Ovary (tissue), 9 donors: ENCODE results near the gene KRTAP6-3. TPM values are rescaled to one million over a fixed set of nuclear protein-coding genes. Genes with fewer than 3 reads are reported as not detected.

Source experiments
- DNase-seq, 5 donors: peaks; one replicate each; pipeline ENCODE4 v3.0.0-alpha.2; 2019 to 2020
- H3K27ac ChIP-seq, 2 donors: fragments of 200-600 bp; one replicate each; pipeline versions ENCODE4 v1.5.1 to v1.8.0; 2019 to 2022
- H3K27me3 ChIP-seq: fragments of 200-600 bp; one replicate; pipeline ENCODE4 v1.8.0; 2022
- H3K36me3 ChIP-seq: fragments of 200-600 bp; sonication (generic); one replicate; pipeline ENCODE4 v1.5.1; 2019
- H3K4me1 ChIP-seq: one replicate; pipeline ENCODE4 v1.8.1; 2013; ENCODE audit warnings: mild to moderate bottlenecking, moderate library complexity; ENCODE audit not compliant: insufficient read depth
- H3K4me3 ChIP-seq: fragments of 200-600 bp; sonication (generic); one replicate; pipeline ENCODE4 v1.5.1; 2017
- H3K9me3 ChIP-seq, 2 donors: fragments of 200-600 bp in 1 of 2; sonication (generic) in 1 of 2; one replicate each; pipeline versions ENCODE4 v1.5.1 to v1.8.1; 2013 to 2019; ENCODE audit warnings: mild to moderate bottlenecking in 1 of 2, moderate library complexity in 1 of 2
- CTCF ChIP-seq, 3 donors: fragments of 450-650 bp in 2 of 3; fragments of 200-600 bp in 1 of 3; IDR thresholded peaks; one replicate each; pipeline versions ENCODE4 v1.5.1 to v1.8.0; 2016 to 2022; ENCODE audit warnings: antibody characterized with exemption in 3 of 3, mild to moderate bottlenecking in 1 of 3
- EP300 ChIP-seq: sonication (generic); formaldehyde crosslinking; IDR thresholded peaks from one replicate; pipeline ENCODE4 v1.6.1; 2017; ENCODE audit warnings: antibody characterized with exemption
- POLR2A ChIP-seq: fragments of 450-650 bp; IDR thresholded peaks from one replicate; pipeline ENCODE4 v1.6.1; 2017; ENCODE audit warnings: antibody characterized with exemption, mild to moderate bottlenecking, moderate library complexity
- whole genome bisulfite sequencing, 3 donors: extraction: QIAGEN DNeasy Blood & Tissue Kit in 1 of 3; methylation state at CpG; one replicate each; pipeline versions ENCODE4 v1.1.5 to v1.1.7; 2013 to 2017; 5-methylcytosine and 5-hydroxymethylcytosine counted together
- intact Hi-C, 4 donors: fragments of 100-400 bp; cut with DNase I; formaldehyde crosslinking; loops; one replicate each; pipeline versions ENCODE4 v1.11.0 to v1.15.1; 2022 to 2023
- polyA plus RNA-seq, 2 donors: library from polyadenylated mRNA; stranded (reverse); fragments of 200-250 nt in 1 of 2; fragments of 350-450 nt in 1 of 2; fragmentation: Illumina TruSeq in 1 of 2; extraction: RNeasy Lipid Tissue Mini Kit (QIAGEN cat#74804) in 1 of 2; gene quantifications; one replicate each; pipeline ENCODE4 v1.2.3, GENCODE V29; 2013 to 2014
- total RNA-seq, 7 donors: library from RNA; depleted of rRNA in 2 of 7; stranded (reverse); fragments of >200 nt in 2 of 7; fragmentation: NEBNext Ultra II Directional in 3 of 7; extraction: Animal tissue kit (Norgen Biotek cat#: 25700) in 3 of 7; gene quantifications; one replicate each; pipeline versions ENCODE4 v1.1.0 to v1.2.4, GENCODE V29; 2016 to 2023
- donor health status: DM: no; HTN: no; CAD: no; lungs with moderate emphysema.
- donor health status: DM: no; HTN: no; CAD: no.
- donor health status: Bipolar disorder and iron deficiency.
- donor health status: DM: yes; HTN: yes; CAD: no.
- donor health status: DM: no; HTN: no; CAD: no.
- donor health status: DM: yes; HTN: yes; CAD: no.

KRTAP6-3 gene
- total and polyA plus RNA-seq, 9 donors = not detected

- no peaks in the 10 kb centered on the region for H3K9me3 ChIP-seq
- no peak for TF ChIP-seq POLR2A
- TF ChIP-seq CTCF (IDR thresholded peaks at IDR 0.05) = no peak
- no peak for TF ChIP-seq EP300
- no peaks in the 10 kb centered on the region for H3K4me1 ChIP-seq
- no peaks in the 10 kb centered on the region for H3K27me3 ChIP-seq
- no peak overlapping the region for H3K4me3 ChIP-seq
- no peaks in the 10 kb centered on the region for H3K36me3 ChIP-seq
- H3K27ac ChIP-seq = no peak overlapping the region
- intact Hi-C loops = no loop called here
- no peak for DNase-seq
Measured at GRCh38 chr21:30615199-30615598, 23.0 kb downstream of the KRTAP6-3 start.

GRCh38 chr21:30616125-30616524 is 23.9 kb downstream of the KRTAP6-3 start, which contains the start of gene KRTAP20-1:
Gene KRTAP20-1 (plus strand): TSS chr21:30616425. CDS start chr21:30616455, 30 bp downstream.
- no peak within 1 kb of the TSS for H3K4me3 ChIP-seq
- no peaks in the 10 kb centered on the region for H3K27me3 ChIP-seq
- TF ChIP-seq EP300 (no peak), CTCF (IDR thresholded peaks at IDR 0.05) (no peak)
- intact Hi-C loops = no loop called here
- no peaks in the 10 kb centered on the region for H3K4me1 ChIP-seq
- DNase-seq = no peak
- no peaks in the 10 kb centered on the region for H3K9me3 ChIP-seq
- H3K36me3 ChIP-seq = no peaks in the 10 kb centered on the region
- 80 to 89% (median 86%) methylated on average over 2 of the region's 2 CpGs for WGBS, 3 donors
- no peak within 1 kb of the TSS for H3K27ac ChIP-seq

GRCh38 chr21:30620080-30620479 is 27.8 kb downstream of the KRTAP6-3 start:
- Histone ChIP-seq H3K27me3 (no peaks in the 10 kb centered on the region), H3K9me3 (no peaks in the 10 kb centered on the region), H3K4me1 (no peaks in the 10 kb centered on the region), H3K4me3 (no peak overlapping the region), H3K36me3 (no peaks in the 10 kb centered on the region), H3K27ac (no peak overlapping the region)
- intact Hi-C loops = no loop called here
- DNase-seq = no peak
- TF ChIP-seq EP300 (no peak), POLR2A (no peak), CTCF (IDR thresholded peaks at IDR 0.05) (no peak)

- no peak for DNase-seq
- Histone ChIP-seq H3K4me3 (no peak within 1 kb of the TSS), H3K36me3 (no peaks in the 10 kb centered on the region), H3K27me3 (no peaks in the 10 kb centered on the region), H3K27ac (no peak within 1 kb of the TSS), H3K9me3 (no peaks in the 10 kb centered on the region), H3K4me1 (no peaks in the 10 kb centered on the region)
- intact Hi-C loops = no loop called here
- TF ChIP-seq EP300 = no peak
- no peak for TF ChIP-seq CTCF (IDR thresholded peaks at IDR 0.05)
- no peak for TF ChIP-seq POLR2A
- 68 to 78% (median 69%) methylated on average over 3 of the region's 3 CpGs for WGBS, 3 donors
Measured at GRCh38 chr21:30620522-30620921, 28.3 kb downstream of the KRTAP6-3 start, which contains the start of gene KRTAP20-4. Gene KRTAP20-4 (plus strand): TSS chr21:30620627.

GRCh38 chr21:30623362-30623761 is 31.1 kb downstream of the KRTAP6-3 start:
- Histone ChIP-seq H3K4me3 (no peak overlapping the region), H3K27me3 (no peaks in the 10 kb centered on the region), H3K9me3 (no peaks in the 10 kb centered on the region), H3K27ac (no peak overlapping the region), H3K4me1 (no peaks in the 10 kb centered on the region), H3K36me3 (no peaks in the 10 kb centered on the region)
- DNase-seq = no peak
- intact Hi-C loops = no loop called here
- 84 to 93% (median 91%) methylated on average over 3 of the region's 3 CpGs for WGBS, 3 donors
- TF ChIP-seq EP300 (no peak), CTCF (IDR thresholded peaks at IDR 0.05) (no peak), POLR2A (no peak)
